Right atrium auricular region (tissue), 2 donors: ENCODE results near the gene ANKRD6. TPM values are rescaled to one million over a fixed set of nuclear protein-coding genes. Genes with fewer than 3 reads are reported as not detected.
"Not testable (repeated sequence)": the region's sequence is repeated elsewhere in the genome, so short reads cannot be mapped to it uniquely, and the experiment has no call there.

Source experiments
- DNase-seq: peaks from one replicate; pipeline ENCODE4 v3.0.0-alpha.2; 2019; ENCODE audit warnings: low spot score
- H3K27ac ChIP-seq, 2 donors: fragments of 200-600 bp; sonication (generic); 1 replicate in 1 of 2; 2 replicates in 1 of 2; pipeline ENCODE4 v1.5.1; 2016 to 2019
- H3K27me3 ChIP-seq, 2 donors: fragments of 200-600 bp; sonication (generic); one replicate each; pipeline versions ENCODE4 v1.5.1 to v1.6.0; 2017 to 2019
- H3K36me3 ChIP-seq: fragments of 200-600 bp; sonication (generic); one replicate; pipeline ENCODE4 v1.5.1; 2016
- H3K4me1 ChIP-seq, 2 donors: fragments of 200-600 bp; sonication (generic); one replicate each; pipeline versions ENCODE4 v1.5.1 to v1.6.0; 2017 to 2019
- H3K4me3 ChIP-seq, 2 donors: fragments of 200-600 bp; sonication (generic); 1 replicate in 1 of 2; 2 replicates in 1 of 2; pipeline ENCODE4 v1.5.1; 2017 to 2019; ENCODE audit warnings: mild to moderate bottlenecking in 1 of 2, moderate library complexity in 1 of 2
- H3K9me3 ChIP-seq, 2 donors: fragments of 200-600 bp; sonication (generic); one replicate each; pipeline ENCODE4 v1.5.1; 2019
- total RNA-seq, 2 donors: library from RNA; depleted of rRNA; stranded (reverse); fragments of >200 nt; gene quantifications; one replicate each; pipeline ENCODE4 v1.1.0, GENCODE V29; 2016
- TF ChIP-seq, protein P1 (sequence below), 2 donors: fragments of 200-600 bp; sonication (generic); IDR thresholded peaks; one replicate each; pipeline ENCODE4 v1.5.1; 2019; ENCODE audit warnings: antibody characterized with exemption in 2 of 2

Gene ANKRD6
- total RNA-seq, 2 donors from 2014 or later: 9.2 to 12.3 TPM

DNA sequence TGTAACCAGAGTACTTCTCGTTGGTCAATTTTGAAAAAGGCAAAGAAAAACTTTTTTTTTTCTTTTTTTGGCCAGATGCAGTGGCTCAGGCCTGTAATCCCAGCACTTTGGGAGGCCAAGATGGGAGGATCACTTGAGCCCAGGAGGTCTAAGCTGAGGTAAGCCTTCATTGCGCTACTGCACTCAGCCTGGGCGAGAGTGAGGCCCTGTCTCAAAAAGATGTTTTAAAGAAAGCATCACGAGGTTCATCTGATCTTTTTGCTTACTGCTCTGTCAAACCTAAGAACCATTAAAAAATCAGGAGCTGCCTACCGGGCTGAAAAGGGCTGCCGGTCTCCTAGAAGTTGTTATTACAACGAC, 205.0 kb downstream of the ANKRD6 start:
- peaks cover under 1% of the 10 kb centered on the region for H3K36me3 ChIP-seq
- peaks cover 0 to 16% of the 10 kb centered on the region in 2 donors for H3K4me1 ChIP-seq
- no peaks in the 10 kb centered on the region for H3K27me3 ChIP-seq
- H3K27ac ChIP-seq: peak overlapping the region; percentile 91 to 95
- TF ChIP-seq, protein P1, sequence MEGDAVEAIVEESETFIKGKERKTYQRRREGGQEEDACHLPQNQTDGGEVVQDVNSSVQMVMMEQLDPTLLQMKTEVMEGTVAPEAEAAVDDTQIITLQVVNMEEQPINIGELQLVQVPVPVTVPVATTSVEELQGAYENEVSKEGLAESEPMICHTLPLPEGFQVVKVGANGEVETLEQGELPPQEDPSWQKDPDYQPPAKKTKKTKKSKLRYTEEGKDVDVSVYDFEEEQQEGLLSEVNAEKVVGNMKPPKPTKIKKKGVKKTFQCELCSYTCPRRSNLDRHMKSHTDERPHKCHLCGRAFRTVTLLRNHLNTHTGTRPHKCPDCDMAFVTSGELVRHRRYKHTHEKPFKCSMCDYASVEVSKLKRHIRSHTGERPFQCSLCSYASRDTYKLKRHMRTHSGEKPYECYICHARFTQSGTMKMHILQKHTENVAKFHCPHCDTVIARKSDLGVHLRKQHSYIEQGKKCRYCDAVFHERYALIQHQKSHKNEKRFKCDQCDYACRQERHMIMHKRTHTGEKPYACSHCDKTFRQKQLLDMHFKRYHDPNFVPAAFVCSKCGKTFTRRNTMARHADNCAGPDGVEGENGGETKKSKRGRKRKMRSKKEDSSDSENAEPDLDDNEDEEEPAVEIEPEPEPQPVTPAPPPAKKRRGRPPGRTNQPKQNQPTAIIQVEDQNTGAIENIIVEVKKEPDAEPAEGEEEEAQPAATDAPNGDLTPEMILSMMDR (IDR thresholded peaks at IDR 0.05): no peak
- no peak for DNase-seq
- H3K4me3 ChIP-seq: peak overlapping the region; percentile 70 to 74
- no peaks in the 10 kb centered on the region for H3K9me3 ChIP-seq

DNA sequence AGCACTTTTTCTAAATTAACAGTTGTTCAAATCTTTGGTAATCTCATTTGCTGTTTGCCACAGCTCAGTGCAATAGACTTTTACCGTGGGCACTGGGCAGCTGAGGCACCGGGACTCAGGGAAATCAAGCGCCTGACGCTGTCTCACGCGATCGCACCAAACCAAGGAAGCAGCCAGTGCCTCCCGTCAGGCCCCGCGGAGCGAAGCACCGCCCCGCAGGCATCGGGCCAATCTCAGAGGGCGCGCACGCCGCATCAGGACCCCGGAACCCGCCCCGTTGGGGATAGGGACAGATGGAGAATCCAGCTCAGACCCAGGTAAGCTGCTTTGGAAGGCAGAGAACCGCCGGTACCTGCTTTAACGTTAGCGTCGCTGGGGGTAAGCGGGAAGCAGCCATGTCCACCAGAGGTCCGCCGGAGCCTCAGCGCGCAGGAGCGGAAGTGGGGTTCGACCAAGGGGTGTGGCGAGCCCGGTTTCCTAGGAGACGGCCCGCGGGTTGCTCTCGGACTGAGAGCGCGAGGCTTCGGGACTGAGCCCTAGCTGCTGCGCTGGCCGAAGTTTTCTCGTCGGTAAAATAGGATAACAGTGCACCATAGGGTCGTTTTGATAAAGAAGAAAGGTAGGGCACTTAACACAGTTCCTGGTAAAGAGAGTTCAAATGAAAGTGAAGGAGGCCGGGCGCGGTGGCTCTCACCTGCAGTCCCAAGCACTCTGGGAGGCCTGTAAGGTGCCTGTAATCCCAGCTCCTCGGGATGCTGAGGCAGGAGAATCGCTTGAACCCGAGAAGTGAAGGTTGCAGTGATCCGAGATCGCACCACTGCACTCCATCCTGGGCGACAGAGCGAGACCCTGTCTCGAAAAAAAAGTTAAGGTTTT, 205.6 kb downstream of the ANKRD6 start, which contains the start of gene LYRM2:
LYRM2 (minus strand) TSS at position 428 of the 876 bp plus-strand sequence; CDS start at position 397, 31 bp downstream.
- H3K4me1 ChIP-seq: peaks cover 0 to 16% of the 10 kb centered on the region in 2 donors
- TF ChIP-seq, protein P1 (IDR thresholded peaks at IDR 0.05): peak in 1 of 2 donors; percentile 32
- peak within 1 kb of the TSS; percentile 70 to 74 for H3K4me3 ChIP-seq
- H3K9me3 ChIP-seq: no peaks in the 10 kb centered on the region
- H3K27ac ChIP-seq: peak within 1 kb of the TSS; percentile 91 to 95
- peak; percentile 93 for DNase-seq
- no peaks in the 10 kb centered on the region for H3K27me3 ChIP-seq
- H3K36me3 ChIP-seq: peaks cover 7% of the 10 kb centered on the region

DNA sequence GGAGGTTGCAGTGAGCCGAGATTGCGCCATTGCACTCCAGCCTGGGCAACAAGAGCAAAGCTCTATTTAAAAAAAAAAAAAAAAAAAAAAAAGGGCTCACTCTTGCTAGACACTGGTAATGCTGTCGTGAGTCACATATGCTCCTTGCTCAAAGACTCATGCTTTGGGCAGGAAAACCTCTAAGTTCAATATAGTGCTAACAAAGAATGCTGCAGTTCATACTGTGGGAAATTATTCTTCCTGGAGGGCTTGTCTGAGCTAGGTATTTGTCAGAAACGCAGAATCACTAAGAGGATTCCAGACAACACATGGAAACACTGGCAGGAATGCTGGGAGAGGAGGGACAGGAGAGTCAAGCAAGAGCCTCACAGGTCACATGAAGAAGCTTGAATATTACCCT, 207.9 kb downstream of the ANKRD6 start:
- Histone ChIP-seq H3K36me3 (peaks cover 18% of the 10 kb centered on the region), H3K27me3 (no peaks in the 10 kb centered on the region), H3K9me3 (no peaks in the 10 kb centered on the region), H3K4me3 (no peak overlapping the region), H3K27ac (no peak overlapping the region), H3K4me1 (peaks cover 0 to 16% of the 10 kb centered on the region in 2 donors)
- no peak for DNase-seq
- TF ChIP-seq, protein P1 (IDR thresholded peaks at IDR 0.05): no peak

DNA sequence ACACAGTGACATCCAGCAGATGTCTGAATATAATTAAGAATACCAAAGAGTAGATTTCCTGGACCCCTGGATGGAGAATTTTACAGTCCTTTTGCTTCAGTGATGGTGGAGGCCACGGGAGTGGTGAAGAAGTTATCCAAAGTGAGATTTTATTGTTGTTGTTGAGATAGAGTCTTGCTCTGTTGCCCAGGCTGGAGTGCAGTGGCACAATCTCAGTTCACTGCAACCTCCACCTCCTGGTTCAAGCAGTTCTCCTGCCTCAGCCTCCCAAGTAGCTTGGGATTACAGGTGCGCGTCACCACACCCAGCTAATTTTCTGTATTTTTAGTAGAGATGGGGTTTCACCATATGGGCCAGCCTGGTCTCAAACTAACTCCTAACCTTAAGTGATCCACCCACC, 208.6 kb downstream of the ANKRD6 start:
- Histone ChIP-seq H3K4me1 (peaks cover 0 to 16% of the 10 kb centered on the region in 2 donors), H3K36me3 (peaks cover 24% of the 10 kb centered on the region)
- not testable (repeated sequence) for H3K27me3 ChIP-seq, DNase-seq, H3K4me3 ChIP-seq, H3K9me3 ChIP-seq, H3K27ac ChIP-seq

DNA sequence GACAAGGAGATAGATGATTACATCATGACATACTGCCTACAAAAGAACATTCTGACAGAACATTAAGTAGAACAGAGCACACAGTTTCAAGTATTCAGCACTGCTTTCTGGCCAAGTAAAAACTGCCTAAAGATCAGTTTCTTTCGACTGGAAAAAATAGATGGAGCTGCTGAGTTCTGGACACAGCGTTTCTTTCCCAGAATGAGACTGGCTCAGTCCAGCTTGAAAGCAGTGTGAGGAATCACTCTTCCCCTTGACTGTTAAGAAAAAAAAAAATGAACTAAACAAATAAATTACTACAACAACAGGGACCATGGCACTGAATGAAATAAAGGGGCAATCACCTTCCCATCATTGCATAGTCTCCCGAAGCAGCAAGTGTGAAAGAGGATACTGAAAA, 210.0 kb downstream of the ANKRD6 start:
- H3K4me3 ChIP-seq: no peak overlapping the region
- DNase-seq: no peak
- TF ChIP-seq, protein P1 (IDR thresholded peaks at IDR 0.05): no peak
- no peak overlapping the region for H3K27ac ChIP-seq
- no peaks in the 10 kb centered on the region for H3K27me3 ChIP-seq
- H3K4me1 ChIP-seq: peaks cover 0 to 10% of the 10 kb centered on the region in 2 donors
- no peaks in the 10 kb centered on the region for H3K9me3 ChIP-seq
- peaks cover 38% of the 10 kb centered on the region for H3K36me3 ChIP-seq

DNA sequence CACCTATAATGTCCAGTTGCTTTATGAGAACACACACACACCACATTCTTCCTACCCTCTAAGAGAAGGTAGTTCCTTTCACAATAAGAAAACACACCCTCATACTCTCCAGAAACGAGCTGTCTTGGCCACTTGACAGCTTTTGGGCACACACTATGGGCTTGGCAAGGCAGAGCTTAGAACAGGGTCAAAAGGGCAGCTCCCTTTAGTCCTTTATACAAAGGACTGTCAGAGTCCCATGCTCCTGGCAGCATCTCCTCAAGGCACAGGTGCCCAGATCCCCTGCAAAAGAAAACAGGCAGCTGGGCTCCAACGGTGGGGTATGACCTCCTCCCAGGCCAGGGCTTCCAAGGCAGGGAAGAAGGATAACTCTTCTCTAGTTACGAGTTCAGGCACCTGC, 210.5 kb downstream of the ANKRD6 start:
- Histone ChIP-seq H3K4me1 (peaks cover 0 to 8% of the 10 kb centered on the region in 2 donors), H3K36me3 (peaks cover 42% of the 10 kb centered on the region), H3K27me3 (no peaks in the 10 kb centered on the region), H3K27ac (no peak overlapping the region), H3K9me3 (no peaks in the 10 kb centered on the region), H3K4me3 (no peak overlapping the region)
- DNase-seq: no peak
- TF ChIP-seq, protein P1 (IDR thresholded peaks at IDR 0.05): no peak
